Measurements from ENCODE around the gene SHQ1. TPM values are rescaled to one million over a fixed set of nuclear protein-coding genes. Genes with fewer than 3 reads are reported as not detected.
A peak's percentile ranks its signal among the peaks of the same experiment; 100 is the strongest.

The SHQ1 gene
- total and polyA plus RNA-seq, 9 of the 15 experiments (the other 6 are each of a cell fraction or from before 2014, with no cell fraction given), result 9.2 to 25.0 (median 14.1) TPM

DNA sequence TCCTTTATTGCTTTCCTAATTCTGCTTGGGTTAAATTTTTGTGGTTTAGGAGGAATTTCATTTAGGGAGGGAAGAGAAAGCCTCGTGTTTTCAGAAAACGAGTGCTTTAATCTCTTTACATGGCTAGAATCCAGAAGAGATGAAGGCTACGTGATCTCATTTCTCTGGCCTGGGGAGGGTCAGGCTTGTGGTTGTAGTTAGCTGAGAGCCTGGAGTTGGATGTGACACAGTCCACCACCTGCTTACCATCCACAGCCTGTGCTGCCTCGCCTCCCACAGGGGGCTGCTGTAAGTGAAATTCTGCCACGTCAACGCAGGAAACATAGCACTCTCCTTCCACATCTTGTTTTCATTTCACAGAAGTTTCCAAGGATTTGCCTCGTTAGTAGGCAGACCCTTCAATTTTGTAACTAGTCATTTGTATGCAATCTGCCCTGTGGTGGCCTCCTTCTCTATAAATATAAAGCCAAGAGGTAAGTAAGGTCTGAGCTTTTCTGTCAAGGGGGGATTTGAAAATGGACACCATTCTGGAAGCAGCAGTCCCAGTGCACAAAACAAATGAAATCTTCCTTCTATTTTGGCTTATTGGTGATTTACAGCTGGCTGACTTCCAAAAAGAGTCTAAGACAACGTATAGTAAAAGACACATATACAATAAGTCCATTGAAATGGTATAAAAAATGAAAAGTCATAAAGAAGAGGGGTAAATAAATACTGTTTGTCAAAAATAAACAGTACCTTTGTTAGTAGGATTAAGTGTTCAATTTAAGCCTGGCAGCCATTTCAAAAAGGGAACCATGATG, 43.0 kb upstream of the SHQ1 start:
- in situ Hi-C loops (cut with MboI), result no loop called here
- CTCF ChIA-PET (ENCODE audit: low intra/inter-chr PET ratio), result interaction anchor here (0.7 to 1.0 kb wide), 2 partner anchors 40 to 189 kb away, joined by 3 to 5 read pairs; no protein-coding TSS in a partner anchor
- TF ChIP-seq, protein P1, sequence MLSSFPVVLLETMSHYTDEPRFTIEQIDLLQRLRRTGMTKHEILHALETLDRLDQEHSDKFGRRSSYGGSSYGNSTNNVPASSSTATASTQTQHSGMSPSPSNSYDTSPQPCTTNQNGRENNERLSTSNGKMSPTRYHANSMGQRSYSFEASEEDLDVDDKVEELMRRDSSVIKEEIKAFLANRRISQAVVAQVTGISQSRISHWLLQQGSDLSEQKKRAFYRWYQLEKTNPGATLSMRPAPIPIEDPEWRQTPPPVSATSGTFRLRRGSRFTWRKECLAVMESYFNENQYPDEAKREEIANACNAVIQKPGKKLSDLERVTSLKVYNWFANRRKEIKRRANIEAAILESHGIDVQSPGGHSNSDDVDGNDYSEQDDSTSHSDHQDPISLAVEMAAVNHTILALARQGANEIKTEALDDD (IDR thresholded peaks at IDR 0.05), result peak; percentile 35; the same call in 1 of the 2 replicates
- TF ChIP-seq, protein P2, sequence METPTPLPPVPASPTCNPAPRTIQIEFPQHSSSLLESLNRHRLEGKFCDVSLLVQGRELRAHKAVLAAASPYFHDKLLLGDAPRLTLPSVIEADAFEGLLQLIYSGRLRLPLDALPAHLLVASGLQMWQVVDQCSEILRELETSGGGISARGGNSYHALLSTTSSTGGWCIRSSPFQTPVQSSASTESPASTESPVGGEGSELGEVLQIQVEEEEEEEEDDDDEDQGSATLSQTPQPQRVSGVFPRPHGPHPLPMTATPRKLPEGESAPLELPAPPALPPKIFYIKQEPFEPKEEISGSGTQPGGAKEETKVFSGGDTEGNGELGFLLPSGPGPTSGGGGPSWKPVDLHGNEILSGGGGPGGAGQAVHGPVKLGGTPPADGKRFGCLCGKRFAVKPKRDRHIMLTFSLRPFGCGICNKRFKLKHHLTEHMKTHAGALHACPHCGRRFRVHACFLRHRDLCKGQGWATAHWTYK (CRISPR knock-in tag; IDR thresholded peaks at IDR 0.05), result no peak
- TF ChIP-seq OTX1 (CRISPR knock-in tag; IDR thresholded peaks at IDR 0.05) (no peak), L3MBTL2 (IDR thresholded peaks at IDR 0.05) (0 out of 2 replicates have a peak, but pooled peaks have one; percentile 45)
- TF ChIP-seq, protein P3, sequence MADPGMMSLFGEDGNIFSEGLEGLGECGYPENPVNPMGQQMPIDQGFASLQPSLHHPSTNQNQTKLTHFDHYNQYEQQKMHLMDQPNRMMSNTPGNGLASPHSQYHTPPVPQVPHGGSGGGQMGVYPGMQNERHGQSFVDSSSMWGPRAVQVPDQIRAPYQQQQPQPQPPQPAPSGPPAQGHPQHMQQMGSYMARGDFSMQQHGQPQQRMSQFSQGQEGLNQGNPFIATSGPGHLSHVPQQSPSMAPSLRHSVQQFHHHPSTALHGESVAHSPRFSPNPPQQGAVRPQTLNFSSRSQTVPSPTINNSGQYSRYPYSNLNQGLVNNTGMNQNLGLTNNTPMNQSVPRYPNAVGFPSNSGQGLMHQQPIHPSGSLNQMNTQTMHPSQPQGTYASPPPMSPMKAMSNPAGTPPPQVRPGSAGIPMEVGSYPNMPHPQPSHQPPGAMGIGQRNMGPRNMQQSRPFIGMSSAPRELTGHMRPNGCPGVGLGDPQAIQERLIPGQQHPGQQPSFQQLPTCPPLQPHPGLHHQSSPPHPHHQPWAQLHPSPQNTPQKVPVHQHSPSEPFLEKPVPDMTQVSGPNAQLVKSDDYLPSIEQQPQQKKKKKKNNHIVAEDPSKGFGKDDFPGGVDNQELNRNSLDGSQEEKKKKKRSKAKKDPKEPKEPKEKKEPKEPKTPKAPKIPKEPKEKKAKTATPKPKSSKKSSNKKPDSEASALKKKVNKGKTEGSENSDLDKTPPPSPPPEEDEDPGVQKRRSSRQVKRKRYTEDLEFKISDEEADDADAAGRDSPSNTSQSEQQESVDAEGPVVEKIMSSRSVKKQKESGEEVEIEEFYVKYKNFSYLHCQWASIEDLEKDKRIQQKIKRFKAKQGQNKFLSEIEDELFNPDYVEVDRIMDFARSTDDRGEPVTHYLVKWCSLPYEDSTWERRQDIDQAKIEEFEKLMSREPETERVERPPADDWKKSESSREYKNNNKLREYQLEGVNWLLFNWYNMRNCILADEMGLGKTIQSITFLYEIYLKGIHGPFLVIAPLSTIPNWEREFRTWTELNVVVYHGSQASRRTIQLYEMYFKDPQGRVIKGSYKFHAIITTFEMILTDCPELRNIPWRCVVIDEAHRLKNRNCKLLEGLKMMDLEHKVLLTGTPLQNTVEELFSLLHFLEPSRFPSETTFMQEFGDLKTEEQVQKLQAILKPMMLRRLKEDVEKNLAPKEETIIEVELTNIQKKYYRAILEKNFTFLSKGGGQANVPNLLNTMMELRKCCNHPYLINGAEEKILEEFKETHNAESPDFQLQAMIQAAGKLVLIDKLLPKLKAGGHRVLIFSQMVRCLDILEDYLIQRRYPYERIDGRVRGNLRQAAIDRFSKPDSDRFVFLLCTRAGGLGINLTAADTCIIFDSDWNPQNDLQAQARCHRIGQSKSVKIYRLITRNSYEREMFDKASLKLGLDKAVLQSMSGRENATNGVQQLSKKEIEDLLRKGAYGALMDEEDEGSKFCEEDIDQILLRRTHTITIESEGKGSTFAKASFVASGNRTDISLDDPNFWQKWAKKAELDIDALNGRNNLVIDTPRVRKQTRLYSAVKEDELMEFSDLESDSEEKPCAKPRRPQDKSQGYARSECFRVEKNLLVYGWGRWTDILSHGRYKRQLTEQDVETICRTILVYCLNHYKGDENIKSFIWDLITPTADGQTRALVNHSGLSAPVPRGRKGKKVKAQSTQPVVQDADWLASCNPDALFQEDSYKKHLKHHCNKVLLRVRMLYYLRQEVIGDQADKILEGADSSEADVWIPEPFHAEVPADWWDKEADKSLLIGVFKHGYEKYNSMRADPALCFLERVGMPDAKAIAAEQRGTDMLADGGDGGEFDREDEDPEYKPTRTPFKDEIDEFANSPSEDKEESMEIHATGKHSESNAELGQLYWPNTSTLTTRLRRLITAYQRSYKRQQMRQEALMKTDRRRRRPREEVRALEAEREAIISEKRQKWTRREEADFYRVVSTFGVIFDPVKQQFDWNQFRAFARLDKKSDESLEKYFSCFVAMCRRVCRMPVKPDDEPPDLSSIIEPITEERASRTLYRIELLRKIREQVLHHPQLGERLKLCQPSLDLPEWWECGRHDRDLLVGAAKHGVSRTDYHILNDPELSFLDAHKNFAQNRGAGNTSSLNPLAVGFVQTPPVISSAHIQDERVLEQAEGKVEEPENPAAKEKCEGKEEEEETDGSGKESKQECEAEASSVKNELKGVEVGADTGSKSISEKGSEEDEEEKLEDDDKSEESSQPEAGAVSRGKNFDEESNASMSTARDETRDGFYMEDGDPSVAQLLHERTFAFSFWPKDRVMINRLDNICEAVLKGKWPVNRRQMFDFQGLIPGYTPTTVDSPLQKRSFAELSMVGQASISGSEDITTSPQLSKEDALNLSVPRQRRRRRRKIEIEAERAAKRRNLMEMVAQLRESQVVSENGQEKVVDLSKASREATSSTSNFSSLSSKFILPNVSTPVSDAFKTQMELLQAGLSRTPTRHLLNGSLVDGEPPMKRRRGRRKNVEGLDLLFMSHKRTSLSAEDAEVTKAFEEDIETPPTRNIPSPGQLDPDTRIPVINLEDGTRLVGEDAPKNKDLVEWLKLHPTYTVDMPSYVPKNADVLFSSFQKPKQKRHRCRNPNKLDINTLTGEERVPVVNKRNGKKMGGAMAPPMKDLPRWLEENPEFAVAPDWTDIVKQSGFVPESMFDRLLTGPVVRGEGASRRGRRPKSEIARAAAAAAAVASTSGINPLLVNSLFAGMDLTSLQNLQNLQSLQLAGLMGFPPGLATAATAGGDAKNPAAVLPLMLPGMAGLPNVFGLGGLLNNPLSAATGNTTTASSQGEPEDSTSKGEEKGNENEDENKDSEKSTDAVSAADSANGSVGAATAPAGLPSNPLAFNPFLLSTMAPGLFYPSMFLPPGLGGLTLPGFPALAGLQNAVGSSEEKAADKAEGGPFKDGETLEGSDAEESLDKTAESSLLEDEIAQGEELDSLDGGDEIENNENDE (IDR thresholded peaks at IDR 0.05; ENCODE audit: low read depth, low read length), result no peak

More for the DNA sequence above, 43.0 kb upstream of the SHQ1 start:
- H3K9me1 ChIP-seq (ENCODE audit: control insufficient read depth, insufficient read depth, low read length), result no peaks in the 10 kb centered on the region
- no peaks in the 10 kb centered on the region for H3K79me2 ChIP-seq (ENCODE audit: control insufficient read depth, insufficient read depth, low read length)
- no peak overlapping the region for H3K4me3 ChIP-seq
- H3K36me3 ChIP-seq (ENCODE audit: control insufficient read depth, insufficient read depth, low read length), result no peaks in the 10 kb centered on the region
- H4K20me1 ChIP-seq (replicated peaks; ENCODE audit: control insufficient read depth, insufficient read depth, low read length), result no peaks in the 10 kb centered on the region
- H3K4me2 ChIP-seq (ENCODE audit: insufficient read depth, low read length), result no peak overlapping the region
- BruUV-seq (replicated peaks), result no TSS peak
- H3K4me1 ChIP-seq (replicated peaks in 1 of 2; ENCODE audit: control insufficient read depth in 2 of 2, insufficient read depth in 2 of 2, low read length in 2 of 2), result peaks cover 4 to 19% of the 10 kb centered on the region in 2 experiments; a peak in 3 of 5 replicates
- ATAC-seq (peak; percentile 44), FAIRE-seq (no peak), DNase-seq (ENCODE audit: extremely low read depth in 1 of 4, low spot score in 3 of 4) (peak; percentile 15 to 48 (median 18))
- WGBS (ENCODE audit: insufficient coverage, low coverage, missing lambda C conversion rate), result 3% methylated on average over 8 of the region's 8 CpGs
- peak overlapping the region in 1 of 2 experiments; percentile 69; a peak in 2 of 4 replicates for H3K9ac ChIP-seq (ENCODE audit: insufficient read depth in 1 of 2, low read depth in 2 of 2, low read length in 2 of 2)
- 0 out of 3 replicates have a peak overlapping the region, but pooled peaks have one; percentile 17 for H3K27ac ChIP-seq (ENCODE audit: extremely low read depth, low read depth, low read length)
- POLR2A ChIA-PET, result no interaction called here
- peak overlapping the region; percentile 48; the same call in 1 of the 2 replicates for H2AFZ ChIP-seq (ENCODE audit: low read depth, low read length)
- H3K27me3 ChIP-seq (ENCODE audit: control insufficient read depth in 2 of 2, insufficient read depth in 2 of 2, low read length in 2 of 2), result no peaks in the 10 kb centered on the region
- intact Hi-C loops (cut with micrococcal nuclease), result no loop called here
- no peaks in the 10 kb centered on the region for H3K9me3 ChIP-seq (replicated peaks; ENCODE audit: control insufficient read depth, insufficient read depth, low read depth, low read length)
